Smooth muscle cell (in vitro differentiated cells): ENCODE data around the gene ARSD. TPM values are rescaled to one million over a fixed set of nuclear protein-coding genes. Genes with fewer than 3 reads are reported as not detected.
"Not testable (repeated sequence)": the region's sequence is repeated elsewhere in the genome, so short reads cannot be mapped to it uniquely, and the experiment has no call there.

ENCODE experiments used
- DNase-seq: peaks from one replicate; lab custom pipeline; 2025; ENCODE audit not compliant: unreplicated experiment; lab: John Stamatoyannopoulos, UW
- H2AFZ ChIP-seq: fragments of 200-600 bp; sonication (generic); 2 replicates; pipeline ENCODE4 v1.6.0; 2016; ENCODE audit warnings: antibody characterized with exemption, low read depth, mild to moderate bottlenecking
- H3F3A ChIP-seq: fragments of 200-600 bp; sonication (generic); 2 replicates; pipeline ENCODE4 v1.6.0; 2017; ENCODE audit warnings: antibody characterized with exemption, low read depth
- H3K27ac ChIP-seq: fragments of 200-600 bp; sonication (generic); 2 replicates; pipeline ENCODE4 v1.5.1; 2016; ENCODE audit warnings: low read depth, mild to moderate bottlenecking
- H3K27me3 ChIP-seq: fragments of 200-600 bp; sonication (generic); 2 replicates; pipeline ENCODE4 v1.6.1; 2016; ENCODE audit warnings: low read depth, mild to moderate bottlenecking
- H3K36me3 ChIP-seq: fragments of 200-600 bp; sonication (generic); 2 replicates; pipeline ENCODE4 v1.5.1; 2016; ENCODE audit warnings: low read depth
- H3K4me1 ChIP-seq: fragments of 200-600 bp; sonication (generic); 2 replicates; pipeline ENCODE4 v1.5.1; 2016; ENCODE audit warnings: low read depth
- H3K4me2 ChIP-seq: fragments of 200-600 bp; sonication (generic); 2 replicates; pipeline ENCODE4 v1.6.0; 2016; ENCODE audit warnings: mild to moderate bottlenecking
- H3K4me3 ChIP-seq: fragments of 200-600 bp; sonication (generic); 2 replicates; pipeline ENCODE4 v1.5.1; 2016; ENCODE audit warnings: mild to moderate bottlenecking
- H3K79me2 ChIP-seq: fragments of 200-600 bp; sonication (generic); 2 replicates; pipeline ENCODE4 v1.6.0; 2016; ENCODE audit warnings: low read depth, mild to moderate bottlenecking
- H3K9ac ChIP-seq: fragments of 200-600 bp; sonication (generic); 2 replicates; pipeline ENCODE4 v1.6.0; 2016; ENCODE audit warnings: low read depth
- H3K9me3 ChIP-seq: fragments of 200-600 bp; sonication (generic); replicated peaks from 2 replicates; pipeline ENCODE4 v1.5.1; 2016; ENCODE audit warnings: low read depth
- H4K20me1 ChIP-seq: fragments of 200-600 bp; sonication (generic); 2 replicates; pipeline ENCODE4 v1.6.0; 2016; ENCODE audit warnings: low read depth
- CTCF ChIP-seq: fragments of 200-600 bp; sonication (generic); IDR thresholded peaks from 2 replicates; pipeline ENCODE4 v1.5.1; 2017; ENCODE audit warnings: borderline replicate concordance, mild to moderate bottlenecking, antibody characterized with exemption; ENCODE audit not compliant: insufficient read depth, poor library complexity, severe bottlenecking
- WGBS: methylation state at CpG from one replicate; pipeline ENCODE4 v1.1.7; 2016; ENCODE audit warnings: low lambda C conversion rate; 5-methylcytosine and 5-hydroxymethylcytosine counted together
- polyA plus RNA-seq: library from polyadenylated mRNA; unstranded; fragments of >200 nt; fragmentation: Nextera tagmentation; extraction: Ambion mirVana; gene quantifications from 2 replicates; pipeline ENCODE4 v1.2.1, GENCODE V29; 2016
- total RNA-seq: library from RNA; depleted of rRNA; stranded (reverse); fragments of >200 nt; gene quantifications from 2 replicates; pipeline ENCODE4 v1.2.3, GENCODE V29; 2014

The ARSD gene
- total and polyA plus RNA-seq, 2 experiments from 2014 or later = 21.1 to 30.7 TPM

GRCh38 chrX:2901367-2902036, 27.6 kb downstream of the ARSD start:
- WGBS = 89% methylated on average over 9 of the region's 9 CpGs

GRCh38 chrX:2898846-2899512, 30.2 kb downstream of the ARSD start:
- peak overlapping the region; percentile 70 for H3K4me2 ChIP-seq
- H3K9ac ChIP-seq = peak overlapping the region; percentile 25
- 40% methylated on average over 13 of the region's 13 CpGs for WGBS
- no peaks in the 10 kb centered on the region for H3K36me3 ChIP-seq
- H3K9me3 ChIP-seq = no peaks in the 10 kb centered on the region
- H4K20me1 ChIP-seq = no peaks in the 10 kb centered on the region
- H3K27ac ChIP-seq = peak overlapping the region; percentile 86
- no peaks in the 10 kb centered on the region for H3K27me3 ChIP-seq
- H3K79me2 ChIP-seq = no peaks in the 10 kb centered on the region
- no peak overlapping the region for H2AFZ ChIP-seq
- H3K4me1 ChIP-seq = peaks cover 19% of the 10 kb centered on the region
- H3K4me3 ChIP-seq = peak overlapping the region; percentile 17
- peaks cover 31% of the 10 kb centered on the region for H3F3A ChIP-seq
- DNase-seq = no peak
- no peak for TF ChIP-seq CTCF

More at GRCh38 chrX:2901367-2902036, 27.6 kb downstream of the ARSD start:
- Histone ChIP-seq H3F3A (peaks cover 19% of the 10 kb centered on the region), H3K27me3 (no peaks in the 10 kb centered on the region), H3K79me2 (no peaks in the 10 kb centered on the region), H3K27ac (no peak overlapping the region), H3K4me3 (no peak overlapping the region), H3K4me1 (peaks cover 19% of the 10 kb centered on the region), H3K9ac (no peak overlapping the region), H3K36me3 (no peaks in the 10 kb centered on the region), H4K20me1 (no peaks in the 10 kb centered on the region), H3K9me3 (no peaks in the 10 kb centered on the region), H2AFZ (no peak overlapping the region), H3K4me2 (no peak overlapping the region)
- TF ChIP-seq CTCF = no peak
- no peak for DNase-seq

GRCh38 chrX:2897690-2898623, 31.2 kb downstream of the ARSD start:
- Histone ChIP-seq H3K9ac (peak overlapping the region; percentile 25), H3K27ac (peak overlapping the region; percentile 86), H3K4me3 (peak overlapping the region; percentile 17), H3K4me1 (peaks cover 19% of the 10 kb centered on the region), H3F3A (peaks cover 31% of the 10 kb centered on the region), H3K4me2 (peak overlapping the region; percentile 70)
- WGBS = 11% methylated on average over 22 of the region's 22 CpGs
- H3K9me3 ChIP-seq, H4K20me1 ChIP-seq, H3K79me2 ChIP-seq, H3K36me3 ChIP-seq, H2AFZ ChIP-seq, DNase-seq, H3K27me3 ChIP-seq: not testable (repeated sequence)

GRCh38 chrX:2897311-2897689, 31.8 kb downstream of the ARSD start:
- WGBS = 22% methylated on average over 12 of the region's 12 CpGs
- no peak overlapping the region for H2AFZ ChIP-seq
- H3K9me3 ChIP-seq = no peaks in the 10 kb centered on the region
- DNase-seq = no peak
- no peaks in the 10 kb centered on the region for H4K20me1 ChIP-seq
- peak overlapping the region; percentile 17 for H3K4me3 ChIP-seq
- TF ChIP-seq CTCF = no peak
- H3K9ac ChIP-seq = no peak overlapping the region
- peak overlapping the region; percentile 70 for H3K4me2 ChIP-seq
- peak overlapping the region; percentile 86 for H3K27ac ChIP-seq
- H3F3A ChIP-seq = peaks cover 31% of the 10 kb centered on the region
- H3K79me2 ChIP-seq = no peaks in the 10 kb centered on the region
- peaks cover 19% of the 10 kb centered on the region for H3K4me1 ChIP-seq
- H3K36me3 ChIP-seq = no peaks in the 10 kb centered on the region
- no peaks in the 10 kb centered on the region for H3K27me3 ChIP-seq
